NK-92 (cell line): ENCODE data around the gene TRIAP1.

ENCODE experiments used
- DNase-seq: peaks from one replicate; lab custom pipeline; 2025; ENCODE audit not compliant: unreplicated experiment; lab: John Stamatoyannopoulos, UW

Gene TRIAP1

DNA sequence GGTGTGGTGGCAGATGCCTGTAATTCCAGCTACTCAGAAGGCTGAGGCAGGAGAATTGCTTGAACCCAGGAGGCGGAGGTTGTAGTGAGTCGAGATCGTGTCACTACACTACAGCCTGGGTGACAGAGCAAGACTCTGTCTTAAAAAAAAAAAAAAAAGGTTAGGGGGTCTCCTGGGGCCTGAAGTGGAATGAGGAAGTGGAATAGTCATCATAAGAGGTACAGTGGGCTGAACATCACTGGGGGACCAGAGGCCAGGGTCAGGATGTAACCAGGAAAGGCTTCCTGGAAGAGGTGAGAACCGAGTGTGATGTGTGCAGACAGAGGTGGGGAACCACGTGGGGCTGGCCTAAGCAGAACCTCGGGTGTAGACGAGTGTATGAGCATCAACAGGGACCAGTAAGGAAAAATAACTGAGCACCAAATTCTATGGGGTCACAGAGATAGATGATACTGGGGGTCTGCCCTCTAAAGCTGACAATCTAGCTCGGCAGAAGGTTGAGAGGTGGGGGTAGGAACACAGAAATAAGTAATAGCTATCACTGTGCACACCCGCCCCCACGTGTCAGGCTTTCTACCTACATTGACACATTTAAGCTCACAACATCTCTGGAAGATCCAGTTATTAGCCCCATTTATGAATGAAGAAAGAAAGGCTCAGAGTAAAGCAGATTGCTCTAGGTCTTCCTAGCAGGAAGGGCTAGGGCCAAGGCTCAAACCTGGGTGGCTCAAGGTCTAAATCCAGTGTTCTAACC, 13.2 kb downstream of the TRIAP1 start:
- DNase-seq = no peak

DNA sequence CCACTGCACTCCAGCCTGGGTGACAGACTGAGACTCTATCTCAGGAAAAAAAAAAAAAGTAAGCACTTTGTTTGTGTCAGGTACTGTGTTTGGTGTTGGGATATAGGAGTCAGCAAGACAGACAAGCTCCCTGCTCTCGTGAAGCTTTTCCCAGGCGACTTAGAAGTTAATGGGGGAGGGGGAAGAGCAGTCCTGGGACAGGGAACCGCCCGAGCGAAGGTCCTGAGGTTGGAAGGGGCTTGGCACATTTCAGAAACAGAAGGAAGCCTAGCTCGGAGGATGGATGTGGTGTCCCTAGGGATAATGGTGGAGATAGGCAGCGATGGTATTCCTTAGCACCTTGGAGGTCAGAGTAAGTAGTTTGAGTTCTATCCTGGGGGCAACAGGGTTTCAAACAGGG, 16.8 kb downstream of the TRIAP1 start:
- no peak for DNase-seq

DNA sequence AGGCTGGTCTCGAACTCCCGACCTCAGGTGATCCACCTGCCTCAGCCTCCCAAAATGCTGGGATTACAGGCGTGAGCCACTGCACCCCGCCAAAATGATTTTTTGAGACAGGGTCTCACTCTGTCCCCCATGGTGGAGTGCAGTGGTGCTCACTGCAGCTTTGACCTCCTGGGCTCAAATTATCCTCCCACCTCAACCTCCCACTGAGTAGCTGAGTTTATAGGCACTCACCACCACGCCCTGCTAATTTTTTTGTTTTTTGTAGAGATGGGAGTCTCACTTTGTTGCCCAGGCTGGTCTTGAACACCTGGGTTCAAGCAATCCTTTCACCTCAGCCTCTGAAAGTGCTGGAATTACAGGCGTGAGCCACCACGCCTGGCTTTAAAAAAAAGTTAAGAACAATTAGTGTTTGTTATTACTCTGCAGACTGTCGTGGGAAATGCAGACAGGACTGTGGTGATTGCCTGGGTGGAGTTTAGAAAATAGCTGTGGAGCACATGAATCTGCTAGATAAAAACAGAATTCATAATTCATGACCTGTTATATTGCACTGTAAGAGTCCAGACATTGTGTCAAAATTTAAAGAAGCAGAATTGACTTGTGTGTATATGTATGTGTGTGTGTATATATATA, 17.5 kb downstream of the TRIAP1 start:
- DNase-seq = no peak

DNA sequence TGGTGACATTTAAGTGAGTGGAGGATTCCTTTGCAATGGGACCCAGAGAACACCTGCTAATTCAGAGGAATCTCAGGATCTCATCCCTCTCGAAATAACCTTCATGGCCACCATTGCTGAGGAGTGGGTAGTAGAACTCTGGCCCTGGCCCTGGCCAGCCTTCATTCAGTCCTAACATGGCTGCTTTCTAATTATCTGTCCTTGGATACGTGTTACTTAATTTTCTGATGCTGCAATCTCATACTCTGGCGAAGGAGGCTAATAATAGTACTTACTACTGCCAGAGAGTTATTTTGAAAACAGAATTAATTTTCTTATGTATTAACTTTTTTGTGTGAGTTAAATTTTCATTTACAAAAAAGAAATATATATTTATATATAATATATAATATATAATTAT, 20.4 kb downstream of the TRIAP1 start:
- no peak for DNase-seq

DNA sequence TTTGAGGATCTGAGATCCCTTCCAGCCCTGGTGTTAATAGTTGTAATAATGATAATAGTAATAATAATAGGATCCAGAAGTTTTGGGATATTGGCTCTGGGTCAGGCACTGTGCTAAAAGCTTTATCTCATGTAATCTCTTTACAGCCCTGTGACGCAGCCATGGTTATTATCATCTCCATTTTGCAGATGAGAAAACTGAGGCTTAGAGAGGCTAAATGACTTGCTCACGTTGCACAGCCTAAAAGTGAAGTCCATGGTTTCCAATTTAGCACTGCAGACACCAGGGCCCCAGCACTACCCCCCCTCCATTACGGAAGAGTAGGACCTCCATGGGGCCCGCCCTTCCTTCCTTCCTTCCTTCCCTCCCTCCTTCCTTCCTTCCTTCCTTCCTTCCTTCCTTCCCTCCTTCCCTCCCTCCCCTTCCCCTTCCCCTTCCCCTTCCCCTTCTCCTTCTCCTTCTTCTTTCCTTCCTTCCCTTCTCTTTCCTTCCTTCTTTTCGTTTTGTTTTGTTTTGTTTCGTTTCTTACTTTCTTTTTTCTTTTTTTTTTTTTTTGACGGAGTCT, 23.2 kb downstream of the TRIAP1 start:
- DNase-seq = no peak

DNA sequence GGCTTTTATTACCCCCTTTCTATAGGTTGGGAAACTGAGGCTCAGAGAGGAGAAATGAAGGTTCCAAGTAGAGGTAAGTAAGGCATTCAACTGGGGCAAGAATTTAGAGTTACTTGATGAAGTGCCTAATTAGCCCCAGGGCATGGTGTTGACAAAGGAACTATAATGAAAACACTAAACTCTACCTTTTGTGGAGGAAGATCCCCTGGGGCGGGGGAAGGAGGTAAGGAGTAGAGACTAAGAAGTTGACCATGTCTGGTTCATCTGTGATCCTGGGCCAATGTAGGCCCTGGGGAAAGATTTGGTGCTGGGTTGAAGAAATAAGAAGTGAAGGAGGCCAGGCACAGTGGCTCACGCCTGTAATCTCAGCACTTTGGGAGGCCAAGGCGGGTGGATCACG, 24.5 kb downstream of the TRIAP1 start:
- DNase-seq = no peak

DNA sequence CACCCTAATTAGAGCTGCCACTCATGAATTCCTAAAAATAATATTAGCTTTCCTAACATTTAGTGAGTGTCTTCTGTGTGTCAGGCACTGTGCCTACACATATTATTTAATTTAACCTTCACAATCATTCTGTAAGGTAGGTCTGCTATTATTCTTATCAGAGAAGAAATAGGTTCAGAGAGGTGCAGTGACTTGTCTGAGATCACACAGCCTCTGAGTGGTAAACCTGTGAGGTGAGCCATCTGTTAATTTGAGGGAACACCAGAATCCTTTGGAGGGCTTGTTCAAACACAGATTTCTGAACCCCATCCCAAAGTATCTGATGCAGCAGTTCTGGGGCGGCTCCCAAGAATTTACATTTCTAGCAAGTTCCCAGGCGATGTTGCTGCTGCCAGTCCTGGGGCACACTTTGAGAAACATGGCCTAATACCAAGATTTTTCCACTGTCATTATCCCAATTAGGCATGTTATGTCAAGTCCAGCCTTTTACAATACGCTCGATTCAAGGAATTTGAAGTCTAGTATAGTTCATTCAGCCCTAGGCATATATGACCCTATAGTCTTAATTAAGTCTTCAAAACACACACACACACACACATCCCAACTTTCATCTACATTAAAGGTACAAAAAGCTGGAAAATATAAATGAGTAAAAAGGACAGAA, 28.1 kb downstream of the TRIAP1 start:
- DNase-seq = no peak

DNA sequence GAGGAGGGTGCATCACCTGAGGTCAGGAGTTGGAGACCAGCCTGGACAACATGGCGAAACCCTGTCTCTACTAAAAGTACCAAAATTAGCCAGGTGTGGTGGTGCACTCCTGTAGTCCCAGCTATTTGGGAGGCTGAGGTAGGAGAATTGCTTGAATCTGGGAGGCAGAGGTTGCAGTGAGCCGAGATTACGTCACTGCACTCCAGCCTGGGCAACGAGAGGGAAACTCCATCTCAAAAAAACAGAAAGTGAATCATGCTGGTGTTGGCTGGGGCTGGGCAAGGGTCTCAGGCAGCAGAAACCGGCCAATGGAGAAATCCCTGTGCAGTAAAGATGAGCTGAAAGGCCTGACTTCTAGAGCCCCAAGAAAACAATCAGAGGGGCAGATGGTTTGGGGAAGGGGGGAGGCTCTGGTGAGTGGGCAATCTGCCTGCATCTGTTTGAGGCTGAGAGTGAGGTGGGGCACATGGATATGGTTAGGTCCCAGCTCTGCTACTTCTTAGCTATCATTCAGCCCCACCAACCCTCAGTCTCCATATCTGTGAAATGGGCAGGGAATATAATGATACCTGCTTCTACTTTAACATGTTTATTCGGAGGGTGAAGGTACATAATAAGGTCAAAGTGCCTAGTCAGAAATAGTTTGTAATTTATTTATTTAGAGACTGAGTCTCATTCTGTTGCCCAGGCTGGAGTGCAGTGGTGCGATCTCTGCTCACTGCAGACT, 29.5 kb downstream of the TRIAP1 start:
- DNase-seq = no peak

DNA sequence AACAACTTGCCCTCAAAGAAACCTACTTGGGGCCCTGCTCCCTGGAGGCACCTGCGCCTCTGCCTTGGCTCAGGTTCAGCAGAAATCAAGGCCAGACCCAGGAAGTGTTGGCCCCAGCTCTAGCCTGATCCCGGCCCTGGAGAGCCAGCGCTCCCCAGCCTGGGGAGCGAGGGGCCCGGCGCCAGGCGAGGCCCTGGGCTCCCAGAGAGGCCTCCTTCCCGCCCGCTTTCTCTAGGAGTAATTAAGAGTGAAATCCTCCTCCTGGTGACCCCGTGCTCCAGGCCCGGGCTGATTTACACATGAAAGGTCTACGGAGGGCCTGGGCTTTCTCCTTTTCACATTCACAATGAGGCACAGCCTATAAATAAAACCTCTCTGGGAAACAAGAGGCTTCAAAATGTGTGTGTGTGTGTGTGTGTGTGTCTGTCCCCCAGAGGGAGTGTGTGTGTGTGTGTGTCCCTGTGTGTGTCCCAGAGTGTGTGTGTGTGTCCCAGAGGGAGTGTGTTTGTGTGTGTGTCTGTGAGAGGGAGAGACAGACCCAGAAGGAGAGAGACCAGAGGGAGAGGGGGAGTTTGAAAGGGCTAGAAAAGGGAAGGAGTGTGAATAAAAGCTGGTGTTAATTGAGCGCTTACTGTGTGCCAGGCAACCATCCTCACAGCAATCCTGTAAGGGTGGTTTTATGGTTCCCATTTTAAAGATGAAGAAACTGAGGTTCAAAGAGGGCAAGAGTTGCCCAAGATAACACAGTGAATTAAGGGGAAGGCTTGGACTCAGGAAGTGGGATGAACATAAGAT, 32.1 kb downstream of the TRIAP1 start:
- no peak for DNase-seq

DNA sequence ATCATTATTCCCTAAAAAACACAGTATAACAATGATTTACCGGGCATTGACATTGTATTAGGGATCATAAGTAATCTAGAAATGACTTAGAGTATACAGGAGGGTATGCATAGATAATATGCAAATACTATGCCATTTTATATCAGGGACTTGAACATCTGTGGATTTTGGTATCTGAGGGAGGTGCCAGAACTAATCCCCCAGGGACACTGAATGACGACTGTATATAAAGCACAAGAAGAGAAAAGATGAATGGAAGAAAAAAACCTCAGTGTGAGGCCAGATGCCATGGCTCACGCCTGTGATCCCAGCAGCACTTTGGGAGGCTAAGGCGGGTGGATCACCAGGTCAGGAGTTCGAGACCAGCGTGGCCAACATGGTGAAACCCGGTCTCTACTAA, 33.8 kb downstream of the TRIAP1 start:
- DNase-seq = no peak

DNA sequence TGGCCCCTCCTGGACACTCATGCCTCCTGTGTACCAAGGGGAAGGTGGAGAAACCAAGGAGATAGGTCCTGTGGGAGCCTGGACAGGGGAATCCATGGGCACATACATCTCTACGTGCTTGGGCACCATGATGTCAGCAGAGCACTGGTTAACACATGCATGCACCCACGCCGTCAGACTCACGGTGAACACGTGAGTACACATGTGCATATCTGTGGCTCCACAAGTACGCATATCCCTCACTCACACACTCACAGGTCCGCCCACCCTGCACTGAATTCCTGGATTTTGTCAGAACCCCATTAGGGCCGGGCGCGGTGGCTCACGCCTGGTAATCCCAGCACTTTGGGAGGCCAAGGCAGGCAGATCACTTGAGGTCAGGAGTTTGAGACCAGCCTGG, 37.4 kb downstream of the TRIAP1 start:
- DNase-seq = no peak

DNA sequence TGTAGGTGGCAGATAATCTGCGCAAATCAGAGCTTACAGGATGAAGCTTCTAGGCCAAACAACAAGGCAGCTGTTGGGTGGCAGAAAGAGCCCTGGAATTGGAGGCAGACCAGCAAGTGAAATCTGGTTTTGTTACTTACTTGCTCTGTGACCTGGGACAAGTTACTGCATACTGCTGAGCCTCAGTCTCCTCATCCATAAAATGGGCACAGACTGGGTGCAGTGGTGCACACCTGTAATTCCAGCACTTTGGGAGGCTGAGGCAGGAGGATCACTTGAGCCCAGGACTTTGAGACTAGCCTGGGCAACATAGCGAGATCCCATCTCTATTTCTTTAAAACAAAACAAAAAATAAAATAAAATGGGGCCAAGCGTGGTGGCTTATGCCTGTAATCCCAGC, 39.6 kb downstream of the TRIAP1 start:
- DNase-seq = no peak

DNA sequence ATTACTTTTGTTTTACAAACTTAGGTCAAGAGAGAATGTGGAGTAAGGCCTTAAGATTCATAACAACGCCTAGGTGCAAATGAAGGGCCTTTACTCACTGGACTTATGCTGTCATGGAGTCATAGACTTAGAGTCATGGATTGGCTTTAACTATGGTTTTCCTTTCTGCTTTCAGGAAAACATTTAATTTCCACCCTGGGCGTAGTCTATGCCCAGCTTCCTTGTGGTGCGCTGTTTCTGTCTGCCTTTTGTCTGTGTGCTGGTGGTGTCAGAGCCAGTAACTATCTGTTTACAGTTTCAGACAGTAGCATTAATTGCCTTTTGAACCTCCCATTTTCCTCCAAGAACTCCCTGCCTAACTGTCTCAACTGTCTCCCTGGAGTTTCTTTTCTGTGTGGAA, 40.1 kb downstream of the TRIAP1 start:
- DNase-seq = no peak

DNA sequence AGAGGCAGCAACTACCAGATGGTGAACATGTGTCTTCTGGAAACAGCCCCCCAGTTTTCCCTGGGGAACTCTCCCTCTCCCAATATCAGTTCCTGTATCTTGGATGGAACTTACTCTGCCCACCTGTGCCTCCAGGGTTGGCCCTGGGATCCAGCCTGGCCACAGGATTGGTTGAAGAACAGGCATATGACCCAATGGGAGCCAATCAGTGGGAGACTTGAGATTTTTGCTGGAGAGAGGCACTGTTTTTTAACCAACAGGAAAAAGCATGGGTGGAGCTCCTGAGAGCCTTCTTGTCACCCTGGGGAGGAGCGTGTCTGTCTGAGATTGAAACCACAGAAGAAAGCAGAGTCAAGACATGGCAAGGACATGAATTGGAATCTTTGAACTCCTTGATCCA, 41.9 kb downstream of the TRIAP1 start:
- DNase-seq = no peak

DNA sequence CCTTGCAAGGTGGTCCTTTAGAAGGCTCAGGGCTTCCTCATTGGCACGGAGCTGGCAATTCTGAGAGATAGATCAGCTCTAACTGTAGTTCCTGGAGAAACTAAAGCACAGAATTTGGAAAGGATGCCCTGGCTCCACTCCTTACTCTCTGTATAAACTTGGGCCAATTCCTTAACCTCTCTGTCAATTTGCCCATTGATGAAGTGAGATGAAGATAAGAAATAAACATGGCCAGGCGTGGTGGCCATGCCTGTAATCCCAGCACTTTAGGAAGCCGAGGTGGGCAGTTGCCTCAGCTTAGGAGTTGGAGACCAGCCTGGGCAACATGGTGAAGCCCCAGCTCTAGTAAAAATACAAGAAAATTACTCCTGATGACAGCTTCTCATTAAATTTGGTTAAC, 42.3 kb downstream of the TRIAP1 start:
- DNase-seq = no peak

DNA sequence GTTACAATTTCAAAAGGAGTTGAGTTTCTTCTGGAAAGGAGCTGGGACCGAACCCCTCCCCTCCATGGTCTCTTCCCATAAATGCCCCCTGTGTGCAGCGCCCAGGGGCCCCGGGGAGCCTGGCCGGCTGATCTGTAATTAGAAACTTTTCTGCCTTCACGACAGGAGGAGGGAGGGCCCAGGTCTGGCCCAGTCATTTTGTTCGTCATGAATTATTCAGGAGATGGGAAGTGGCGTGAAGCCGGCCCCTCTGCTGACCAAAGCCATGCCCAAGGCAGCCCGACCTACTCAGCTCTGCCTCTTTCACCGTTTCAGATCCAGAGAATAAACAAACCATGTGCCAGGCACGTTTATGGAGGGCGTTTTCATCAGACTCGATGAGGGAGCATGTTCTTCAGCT, 44.0 kb downstream of the TRIAP1 start:
- DNase-seq = no peak

DNA sequence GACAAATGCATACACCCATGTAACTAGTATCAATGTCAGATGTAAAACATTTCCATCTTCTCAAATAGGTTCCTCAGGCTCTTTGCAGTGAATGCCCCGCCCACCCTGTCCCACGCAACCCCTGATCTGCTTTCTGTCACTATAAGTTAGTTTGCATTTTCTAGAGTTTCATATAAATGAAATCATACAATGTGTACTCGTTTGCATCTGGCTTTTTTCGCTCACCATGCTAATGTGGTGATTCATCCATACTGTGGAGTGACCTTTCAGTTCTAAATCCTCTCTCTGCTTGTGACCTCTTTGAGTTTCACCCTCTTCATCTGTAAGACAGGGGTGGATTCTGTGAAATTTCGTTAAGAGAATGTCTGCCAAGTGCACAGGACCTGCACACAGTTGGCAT, 46.7 kb downstream of the TRIAP1 start:
- DNase-seq = no peak

DNA sequence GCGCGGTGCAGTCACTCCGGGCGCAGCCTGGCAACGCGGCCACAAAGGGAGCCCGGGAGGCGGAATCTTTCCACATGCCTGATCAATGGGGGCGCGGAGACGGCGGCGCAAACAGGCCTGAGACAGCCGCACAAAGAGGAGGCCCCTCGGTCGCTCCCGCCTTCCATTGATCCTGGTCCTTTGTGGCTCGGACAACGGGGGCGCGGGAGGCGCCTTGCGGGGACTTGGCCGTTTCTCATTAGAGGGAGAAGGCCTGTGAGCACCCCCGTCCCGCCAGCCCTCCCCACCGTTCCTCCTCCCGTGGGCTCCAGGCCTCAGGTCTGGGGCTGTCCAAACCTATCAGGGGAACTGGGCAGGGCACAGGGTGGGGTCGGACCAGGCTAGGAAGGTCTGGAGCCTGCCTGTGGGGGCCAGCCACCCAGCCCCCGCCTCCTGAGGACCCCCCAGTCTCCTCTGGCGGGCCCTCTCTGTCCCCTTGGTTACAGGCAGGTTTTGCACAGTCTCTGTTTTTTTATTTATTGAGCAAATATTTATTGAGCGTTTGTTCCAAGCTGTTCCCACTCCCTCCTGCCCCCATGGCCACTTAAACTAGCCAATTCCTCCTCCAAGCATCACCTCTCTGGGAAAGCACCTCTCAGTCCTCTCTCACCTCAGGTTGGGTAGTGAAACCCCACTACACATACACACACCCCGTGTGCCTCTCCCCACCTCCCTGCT, 48.2 kb downstream of the TRIAP1 start:
- DNase-seq = no peak

DNA sequence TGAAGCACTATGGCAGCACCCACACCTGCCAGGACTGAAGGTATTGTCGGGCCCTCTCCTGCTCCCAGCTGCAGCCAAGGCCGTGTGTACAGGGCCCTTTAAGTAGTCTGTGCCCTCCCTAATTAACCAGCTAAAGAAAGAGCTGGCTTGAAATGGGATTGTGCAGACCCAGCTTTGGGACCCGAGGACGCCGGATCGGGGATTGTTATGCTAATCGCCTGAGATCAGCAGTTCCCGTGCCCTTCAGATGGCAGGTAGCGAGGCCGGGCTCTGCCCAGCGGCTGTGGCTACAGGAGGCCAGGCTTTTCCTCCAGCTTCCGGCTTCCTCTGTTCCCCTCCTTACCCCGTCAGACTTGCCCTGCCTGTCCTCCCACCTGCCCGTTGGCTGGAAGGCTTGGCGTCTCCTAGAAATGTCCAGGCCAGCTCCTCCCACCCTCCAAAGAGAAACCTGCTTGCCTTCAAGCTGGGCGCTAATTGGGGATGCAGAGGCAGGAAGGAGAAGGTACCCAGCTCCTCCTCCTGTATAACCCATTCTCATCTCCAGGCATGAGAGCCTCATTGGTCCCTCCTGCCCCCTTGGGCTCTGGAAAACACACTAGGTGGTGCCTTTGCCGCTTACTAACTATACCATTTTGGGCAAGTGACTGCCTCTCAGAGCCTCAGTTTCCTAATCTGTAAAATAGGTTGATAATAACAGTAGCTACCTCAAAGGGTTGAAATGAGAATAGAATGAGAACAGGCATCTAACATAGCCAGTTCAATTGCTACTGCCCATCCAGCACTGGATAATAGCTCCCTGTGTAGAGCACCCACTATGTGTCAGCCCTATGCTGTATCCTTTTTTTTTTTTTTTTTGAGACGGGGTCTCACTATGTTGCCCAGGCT, 51.5 kb downstream of the TRIAP1 start:
- no peak for DNase-seq
